GM12865 (cell line): ENCODE data around the gene B3GALT6.
A peak's percentile ranks its signal among the peaks of the same experiment; 100 is the strongest.

ENCODE experiments used
- DNase-seq: peaks from one replicate; pipeline ENCODE4 v3.0.0; 2010; ENCODE audit warnings: low read depth
- H3K4me3 ChIP-seq: 2 replicates; pipeline ENCODE4 v1.5.1; 2011; ENCODE audit warnings: mild to moderate bottlenecking, low read depth, low read length, control low read depth
- CTCF ChIP-seq: IDR thresholded peaks from 2 replicates; pipeline ENCODE4 v1.5.1; 2011; ENCODE audit warnings: low read length, control low read depth, low read depth, inconsistent platforms; ENCODE audit not compliant: insufficient read depth; ENCODE audit errors: missing control alignments

Gene B3GALT6

DNA sequence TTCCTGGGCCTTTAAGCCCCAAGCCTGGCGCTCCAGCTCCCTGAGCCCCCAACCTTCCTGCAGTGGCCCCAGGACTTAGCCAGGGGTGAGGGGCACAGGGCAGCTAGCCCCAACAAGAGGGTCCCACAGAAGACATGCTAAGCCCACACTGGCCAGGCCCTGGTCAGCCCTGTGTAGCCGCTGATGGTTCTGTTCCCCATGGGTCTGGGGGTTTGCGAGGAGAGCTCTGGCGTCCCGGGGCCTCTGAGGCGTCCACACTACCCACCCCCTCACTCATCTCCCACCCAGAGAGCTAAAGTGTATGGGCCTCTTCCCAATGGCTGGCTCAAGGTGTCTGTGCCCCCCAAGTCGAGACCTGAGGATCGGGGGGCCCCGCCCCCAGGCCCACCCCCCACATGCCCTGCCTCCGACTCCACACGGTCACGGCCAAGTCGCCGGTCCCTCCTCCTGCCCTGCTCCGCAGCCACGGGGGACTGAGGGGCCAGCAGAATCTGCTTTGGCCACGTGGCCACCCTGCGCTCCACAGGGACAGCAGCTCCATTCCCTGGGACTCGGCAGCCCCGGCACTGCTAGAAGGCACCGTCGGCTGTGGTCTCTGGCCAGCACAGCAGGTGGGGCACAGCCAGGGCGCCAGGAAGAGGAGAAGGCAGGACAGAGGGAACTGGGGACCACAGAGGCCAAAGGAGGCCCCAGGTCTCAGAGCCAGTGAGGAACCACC, 33.5 kb upstream of the B3GALT6 start:
- H3K4me3 ChIP-seq = no peak overlapping the region
- DNase-seq = no peak
- no peak for TF ChIP-seq CTCF

DNA sequence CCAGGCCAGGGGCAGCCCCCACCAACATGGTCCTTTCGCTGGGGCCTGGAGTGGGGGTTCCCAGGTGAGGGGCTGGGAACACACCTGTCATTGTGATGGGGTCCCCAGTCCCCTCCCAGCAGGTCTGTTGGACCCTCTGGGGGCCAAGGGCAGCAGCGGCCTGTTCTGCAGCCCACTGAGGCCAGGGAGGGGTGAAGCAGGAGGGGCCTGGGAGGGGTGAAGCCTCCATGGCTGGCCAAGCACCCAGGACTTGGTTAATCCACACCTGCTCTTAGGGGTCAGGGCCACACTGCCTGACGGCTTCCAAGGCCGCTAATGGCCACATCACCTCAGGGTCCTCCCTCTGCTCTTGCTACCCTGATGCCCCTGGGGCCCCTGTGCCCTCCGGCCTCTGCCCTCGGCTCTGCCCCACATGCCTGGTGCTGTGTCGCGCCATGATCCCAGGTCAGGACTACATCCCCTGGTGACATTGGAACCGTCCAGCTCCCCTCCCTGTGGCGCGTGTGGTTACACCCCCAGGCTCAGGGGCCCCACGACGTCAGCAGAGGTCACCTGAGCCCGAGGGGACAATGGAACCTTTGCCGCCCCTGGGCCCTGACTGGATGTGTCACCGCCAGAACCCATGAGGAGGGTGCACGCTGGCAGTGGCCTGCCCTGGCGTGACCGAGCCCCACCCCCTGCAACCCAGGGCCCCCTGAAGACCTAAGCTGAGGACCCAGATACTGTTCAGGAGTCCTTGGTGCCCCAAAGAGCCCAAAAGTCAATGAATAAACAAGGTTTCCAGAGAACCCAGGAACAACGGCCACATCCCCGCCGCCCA, 32.7 kb upstream of the B3GALT6 start:
- TF ChIP-seq CTCF = no peak
- no peak overlapping the region for H3K4me3 ChIP-seq
- DNase-seq = no peak

- no peak for DNase-seq
- no peak for TF ChIP-seq CTCF
- peak overlapping the region; percentile 27; the same call in 1 of the 2 replicates for H3K4me3 ChIP-seq
Observed at GRCh38 chr1:1199961-1200875, 31.8 kb upstream of the B3GALT6 start.

DNA sequence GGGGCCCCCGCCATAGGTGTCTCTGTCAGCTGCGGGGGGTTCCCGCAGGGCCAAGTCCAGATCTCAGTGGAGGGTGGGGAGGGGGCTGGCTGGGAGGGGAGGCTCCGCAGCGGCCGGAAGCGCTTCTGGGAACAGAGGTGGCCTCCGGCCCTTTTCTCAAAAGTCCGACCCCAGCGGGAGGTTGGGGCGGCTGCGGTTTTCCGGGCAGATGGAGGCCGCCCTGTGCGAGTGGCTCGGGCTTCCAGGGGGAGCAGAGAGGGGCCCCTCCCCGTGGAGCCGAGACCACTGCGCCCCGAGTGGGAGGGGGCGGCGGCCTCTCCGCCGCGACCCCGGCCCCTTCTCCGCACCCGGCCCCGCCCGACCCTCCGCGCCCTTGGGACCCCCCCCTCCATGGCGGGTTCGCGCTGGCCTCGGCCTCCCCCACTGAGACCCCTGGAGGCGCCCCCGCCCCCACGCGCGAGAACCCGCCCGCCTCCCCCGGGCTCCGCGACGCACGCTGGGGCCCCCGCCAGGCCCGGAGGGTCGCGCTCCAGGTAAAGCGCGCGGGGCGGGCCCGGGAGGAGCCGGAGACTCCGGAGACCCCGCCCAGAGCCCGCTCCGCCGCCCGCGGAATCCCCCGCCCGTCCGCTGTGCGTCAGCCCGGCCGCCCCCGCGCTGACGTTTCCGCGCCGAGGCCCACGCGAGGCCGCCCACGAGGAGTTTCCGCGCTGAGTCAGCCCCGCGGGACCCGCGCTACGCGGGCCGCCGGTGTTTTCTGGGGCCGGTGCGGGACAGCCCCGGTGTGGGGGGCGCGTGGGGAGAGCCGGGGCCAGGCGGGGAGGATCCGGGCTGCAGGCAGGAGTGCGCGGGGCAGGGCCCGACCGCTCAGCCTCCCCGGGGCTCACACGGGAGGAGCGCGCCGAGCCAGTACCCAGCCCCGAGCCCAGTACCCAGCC, 30.9 kb upstream of the B3GALT6 start:
- peak overlapping the region; percentile 27 for H3K4me3 ChIP-seq
- TF ChIP-seq CTCF = no peak
- peak; percentile 50 for DNase-seq

- DNase-seq = no peak
- TF ChIP-seq CTCF = no peak
- H3K4me3 ChIP-seq = no peak overlapping the region
Observed at GRCh38 chr1:1202831-1203560, 29.0 kb upstream of the B3GALT6 start.
